Kidney (tissue), 14 donors: Measurements from ENCODE around the gene FLRT2. TPM values are rescaled to one million over a fixed set of nuclear protein-coding genes. Genes with fewer than 3 reads are reported as not detected.

Experiments used
- DNase-seq, 5 donors: peaks; one replicate each; pipeline ENCODE4 v3.0.0-alpha.2; 2013 to 2020
- FAIRE-seq: peaks from 2 replicates; lab custom pipeline; 2012; peaks lifted over from hg19 to GRCh38; lab: Jason Lieb, UNC
- H3K27ac ChIP-seq, 2 donors: one replicate each; pipeline ENCODE4 v1.7.0; 2013; ENCODE audit warnings: low read depth in 2 of 2, low read length in 2 of 2, inconsistent platforms in 1 of 2
- H3K27me3 ChIP-seq: one replicate; pipeline ENCODE4 v1.7.1; 2013; ENCODE audit warnings: low read length, inconsistent platforms; ENCODE audit not compliant: control insufficient read depth, insufficient read depth
- H3K36me3 ChIP-seq, 3 donors: one replicate each; pipeline versions ENCODE4 v1.7.0 to v1.7.1; 2013; ENCODE audit warnings: low read length in 3 of 3, control low read depth in 1 of 3, inconsistent platforms in 1 of 3; ENCODE audit not compliant: insufficient read depth in 3 of 3, control insufficient read depth in 2 of 3
- H3K4me1 ChIP-seq, 3 donors: one replicate each; pipeline versions ENCODE4 v1.7.0 to v1.7.1; 2013; ENCODE audit warnings: low read length in 3 of 3, inconsistent platforms in 1 of 3, low read depth in 1 of 3; ENCODE audit not compliant: control insufficient read depth in 2 of 3, insufficient read depth in 2 of 3
- H3K4me3 ChIP-seq, 3 donors: one replicate each; pipeline versions ENCODE4 v1.7.0 to v1.8.1; 2013; ENCODE audit warnings: low read length in 3 of 3, control low read depth in 1 of 3, inconsistent platforms in 1 of 3
- H3K9ac ChIP-seq, 3 donors: one replicate each; pipeline versions ENCODE4 v1.7.0 to v1.7.1; 2013; ENCODE audit warnings: low read length in 3 of 3, control low read depth in 1 of 3, inconsistent platforms in 1 of 3
- H3K9me3 ChIP-seq, 3 donors: one replicate each; pipeline versions ENCODE4 v1.7.0 to v1.7.1; 2013; ENCODE audit warnings: low read length in 3 of 3, control low read depth in 1 of 3, inconsistent platforms in 1 of 3; ENCODE audit not compliant: control insufficient read depth in 2 of 3, insufficient read depth in 1 of 3
- CTCF ChIP-seq: IDR thresholded peaks from 3 replicates; pipeline ENCODE4 v1.5.1; 2012; ENCODE audit warnings: mild to moderate bottlenecking, moderate library complexity, borderline replicate concordance; ENCODE audit not compliant: insufficient read depth; ENCODE audit errors: extremely low read depth
- intact Hi-C: fragments of 100-400 bp; cut with DNase I; formaldehyde crosslinking; loops from one replicate; pipeline ENCODE4 v1.11.1; 2022
- polyA plus RNA-seq: library from polyadenylated mRNA; stranded (reverse); fragments of 350-450 nt; fragmentation: Illumina TruSeq; extraction: RNeasy Lipid Tissue Mini Kit (QIAGEN cat#74804); gene quantifications from one replicate; pipeline ENCODE4 v1.2.3, GENCODE V29; 2014; ENCODE audit warnings: low read depth, low replicate concordance; ENCODE audit not compliant: insufficient read depth
- total RNA-seq: library from RNA; stranded (reverse); fragmentation: NEBNext Ultra II Directional; extraction: Animal tissue kit (Norgen Biotek cat#: 25700); gene quantifications from one replicate; pipeline ENCODE4 v1.2.1, GENCODE V29; 2021
- donor health status: control.
- donor health status: control.
- donor health status: control.
- donor health status: control.
- donor health status: control.
- donor health status: DM: yes; HTN: yes; CAD: no.
- donor health status: Normal renal cell carcinoma (clear cell type).

FLRT2 gene
- total and polyA plus RNA-seq, 2 donors from 2014 or later = 1.2 to 16.6 TPM

- Histone ChIP-seq H3K9me3 (no peaks in the 10 kb centered on the region), H3K27ac (no peak overlapping the region), H3K27me3 (no peaks in the 10 kb centered on the region), H3K4me1 (no peaks in the 10 kb centered on the region), H3K36me3 (no peaks in the 10 kb centered on the region), H3K4me3 (no peak overlapping the region), H3K9ac (no peak overlapping the region)
- intact Hi-C loops = no loop called here
- DNase-seq (no peak), FAIRE-seq (no peak)
- TF ChIP-seq CTCF = no peak
Observed at GRCh38 chr14:85572845-85573244, 42.9 kb downstream of the FLRT2 start.

GRCh38 chr14:85573406-85573805 is 43.5 kb downstream of the FLRT2 start:
- Histone ChIP-seq H3K27me3 (no peaks in the 10 kb centered on the region), H3K9me3 (no peaks in the 10 kb centered on the region), H3K36me3 (no peaks in the 10 kb centered on the region), H3K4me1 (no peaks in the 10 kb centered on the region), H3K4me3 (no peak overlapping the region), H3K27ac (no peak overlapping the region), H3K9ac (no peak overlapping the region)
- intact Hi-C loops = no loop called here
- FAIRE-seq (no peak), DNase-seq (no peak)
- TF ChIP-seq CTCF = no peak

- Histone ChIP-seq H3K9ac (no peak overlapping the region), H3K36me3 (no peaks in the 10 kb centered on the region), H3K27ac (no peak overlapping the region), H3K9me3 (no peaks in the 10 kb centered on the region), H3K4me3 (no peak overlapping the region), H3K4me1 (no peaks in the 10 kb centered on the region), H3K27me3 (no peaks in the 10 kb centered on the region)
- no peak for FAIRE-seq
- TF ChIP-seq CTCF = no peak
- intact Hi-C loops = no loop called here
- no peak for DNase-seq
Observed at GRCh38 chr14:85574853-85575616, 45.1 kb downstream of the FLRT2 start.

GRCh38 chr14:85575617-85575898 is 45.6 kb downstream of the FLRT2 start:
- H3K4me1 ChIP-seq = no peaks in the 10 kb centered on the region
- no peak overlapping the region for H3K4me3 ChIP-seq
- H3K36me3 ChIP-seq = no peaks in the 10 kb centered on the region
- FAIRE-seq (no peak), DNase-seq (no peak)
- TF ChIP-seq CTCF = no peak
- intact Hi-C loops = no loop called here
- H3K9me3 ChIP-seq = no peaks in the 10 kb centered on the region
- H3K9ac ChIP-seq = no peak overlapping the region
- no peak overlapping the region for H3K27ac ChIP-seq
- no peaks in the 10 kb centered on the region for H3K27me3 ChIP-seq
